Calu3 (cell line): Measurements from ENCODE around the gene NDRG3. TPM values are rescaled to one million over a fixed set of nuclear protein-coding genes. Genes with fewer than 3 reads are reported as not detected.

Experiments
- BruUV-seq: library from RNA; stranded (reverse); fragments of 400-500 nt; replicated peaks from 2 replicates; lab custom pipeline; 2021; lab: Mats Ljungman, UMichigan
- CTCF ChIA-PET: fragments of 300-600 bp; sonication (Branson Sonifier 250); formaldehyde crosslinking; loops from one replicate; lab custom pipeline; 2022; ENCODE audit warnings: antibody characterized with exemption; lab: Charles Lee
- DNase-seq: peaks from one replicate; pipeline ENCODE4 v3.0.0; 2022
- H3K27ac Mint-ChIP-seq: one replicate; pipeline ENCODE4 v1.8.0; 2022; ENCODE audit warnings: mixed read lengths; ENCODE audit not compliant: unreplicated experiment
- H3K27me3 Mint-ChIP-seq: one replicate; pipeline ENCODE4 v1.8.0; 2022; ENCODE audit warnings: mixed read lengths; ENCODE audit not compliant: unreplicated experiment
- H3K36me3 Mint-ChIP-seq: one replicate; pipeline ENCODE4 v1.8.0; 2022; ENCODE audit warnings: mild to moderate bottlenecking, moderate library complexity, mixed read lengths; ENCODE audit not compliant: insufficient read depth, unreplicated experiment
- H3K4me1 Mint-ChIP-seq: one replicate; pipeline ENCODE4 v1.8.0; 2022; ENCODE audit warnings: mild to moderate bottlenecking, low read depth, mixed read lengths; ENCODE audit not compliant: unreplicated experiment
- H3K4me3 Mint-ChIP-seq: one replicate; pipeline ENCODE4 v1.8.0; 2022; ENCODE audit warnings: mild to moderate bottlenecking, low read depth, moderate library complexity, mixed read lengths; ENCODE audit not compliant: unreplicated experiment
- H3K9me3 Mint-ChIP-seq: one replicate; pipeline ENCODE4 v1.8.0; 2022; ENCODE audit warnings: low read depth, mixed read lengths; ENCODE audit not compliant: unreplicated experiment
- intact Hi-C: fragments of 100-400 bp; cut with micrococcal nuclease; formaldehyde crosslinking; loops from one replicate; pipeline ENCODE4 v1.10.0; 2022; ENCODE audit not compliant: unreplicated experiment
- total RNA-seq: library from RNA; stranded (reverse); gene quantifications from 2 replicates; pipeline ENCODE4 v1.2.3, GENCODE V29; 2022
- TF ChIP-seq, protein P1 (sequence below): fragments of 200-600 bp; IDR thresholded peaks from one replicate; pipeline ENCODE4 v1.8.0; 2022; ENCODE audit warnings: antibody characterized with exemption; ENCODE audit not compliant: unreplicated experiment

Gene NDRG3
- total RNA-seq, 1 experiment from 2014 or later: 18.0 TPM

DNA sequence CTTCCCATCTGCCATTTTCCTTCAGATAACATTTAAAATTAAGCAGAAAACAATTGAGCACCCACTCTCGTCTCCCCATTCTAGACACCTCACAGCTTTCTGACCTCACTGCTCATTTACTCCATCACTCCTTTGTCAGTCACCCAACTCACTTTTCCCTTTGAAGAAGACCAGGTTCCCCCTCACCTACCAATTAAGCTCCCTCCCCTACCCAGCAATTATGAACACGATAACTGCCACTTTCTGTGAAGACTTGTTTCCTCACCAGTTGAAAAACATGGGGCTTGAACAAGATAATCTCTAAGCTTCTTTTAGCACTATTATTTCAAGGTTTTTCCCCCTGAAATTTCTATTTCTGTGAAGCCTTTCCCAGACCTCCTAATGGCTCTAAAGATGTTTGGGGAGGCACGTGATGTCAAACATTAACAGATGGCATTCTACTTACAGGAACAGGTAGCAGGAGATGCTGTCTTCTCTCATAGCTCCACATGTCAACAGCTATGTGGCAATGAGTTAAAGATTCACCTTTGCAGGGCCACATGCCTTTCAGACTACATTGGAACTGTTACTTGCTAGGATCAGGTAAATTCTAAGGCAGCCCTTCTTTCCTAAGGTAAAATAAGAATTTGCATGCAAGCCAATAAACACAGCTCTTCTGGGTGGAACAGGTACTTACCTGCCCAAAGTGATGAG is 75.1 kb downstream of the NDRG3 start:
- TF ChIP-seq, protein P1, sequence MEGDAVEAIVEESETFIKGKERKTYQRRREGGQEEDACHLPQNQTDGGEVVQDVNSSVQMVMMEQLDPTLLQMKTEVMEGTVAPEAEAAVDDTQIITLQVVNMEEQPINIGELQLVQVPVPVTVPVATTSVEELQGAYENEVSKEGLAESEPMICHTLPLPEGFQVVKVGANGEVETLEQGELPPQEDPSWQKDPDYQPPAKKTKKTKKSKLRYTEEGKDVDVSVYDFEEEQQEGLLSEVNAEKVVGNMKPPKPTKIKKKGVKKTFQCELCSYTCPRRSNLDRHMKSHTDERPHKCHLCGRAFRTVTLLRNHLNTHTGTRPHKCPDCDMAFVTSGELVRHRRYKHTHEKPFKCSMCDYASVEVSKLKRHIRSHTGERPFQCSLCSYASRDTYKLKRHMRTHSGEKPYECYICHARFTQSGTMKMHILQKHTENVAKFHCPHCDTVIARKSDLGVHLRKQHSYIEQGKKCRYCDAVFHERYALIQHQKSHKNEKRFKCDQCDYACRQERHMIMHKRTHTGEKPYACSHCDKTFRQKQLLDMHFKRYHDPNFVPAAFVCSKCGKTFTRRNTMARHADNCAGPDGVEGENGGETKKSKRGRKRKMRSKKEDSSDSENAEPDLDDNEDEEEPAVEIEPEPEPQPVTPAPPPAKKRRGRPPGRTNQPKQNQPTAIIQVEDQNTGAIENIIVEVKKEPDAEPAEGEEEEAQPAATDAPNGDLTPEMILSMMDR: no peak
- H3K27me3 Mint-ChIP-seq: no peaks in the 10 kb centered on the region
- H3K9me3 Mint-ChIP-seq: no peaks in the 10 kb centered on the region
- no peaks in the 10 kb centered on the region for H3K36me3 Mint-ChIP-seq
- no peak for DNase-seq
- no peaks in the 10 kb centered on the region for H3K4me1 Mint-ChIP-seq
- no peak overlapping the region for H3K4me3 Mint-ChIP-seq
- intact Hi-C loops: no loop called here
- H3K27ac Mint-ChIP-seq: no peak overlapping the region
- no TSS peak for BruUV-seq
- CTCF ChIA-PET: no interaction called here

DNA sequence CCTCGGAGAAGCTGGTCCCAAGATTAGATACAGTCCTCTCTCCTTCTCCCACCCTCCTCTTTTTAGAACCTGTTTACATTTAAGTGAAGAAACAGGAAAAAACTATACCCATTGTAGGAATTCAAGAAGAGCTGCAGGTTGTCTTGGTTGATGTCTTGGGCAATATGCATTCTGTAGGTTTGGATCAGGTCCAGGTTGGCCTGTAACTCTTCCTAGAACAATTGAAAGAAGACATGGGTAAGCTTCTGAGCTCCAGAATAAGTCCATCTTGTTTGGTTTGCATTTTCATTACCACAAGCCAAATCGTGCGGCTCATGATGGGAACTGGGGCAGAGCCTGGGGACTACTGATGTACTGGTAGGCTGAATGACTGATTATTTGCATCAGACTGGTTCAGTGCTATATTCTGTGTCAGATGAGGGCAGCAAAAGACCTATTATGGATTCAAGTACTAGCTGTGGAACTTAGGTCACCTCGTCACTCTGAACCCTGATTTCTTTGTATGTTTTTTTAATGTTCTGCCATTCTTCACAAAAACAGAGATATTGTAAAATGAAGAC is 79.6 kb downstream of the NDRG3 start:
- no peak overlapping the region for H3K27ac Mint-ChIP-seq

DNA sequence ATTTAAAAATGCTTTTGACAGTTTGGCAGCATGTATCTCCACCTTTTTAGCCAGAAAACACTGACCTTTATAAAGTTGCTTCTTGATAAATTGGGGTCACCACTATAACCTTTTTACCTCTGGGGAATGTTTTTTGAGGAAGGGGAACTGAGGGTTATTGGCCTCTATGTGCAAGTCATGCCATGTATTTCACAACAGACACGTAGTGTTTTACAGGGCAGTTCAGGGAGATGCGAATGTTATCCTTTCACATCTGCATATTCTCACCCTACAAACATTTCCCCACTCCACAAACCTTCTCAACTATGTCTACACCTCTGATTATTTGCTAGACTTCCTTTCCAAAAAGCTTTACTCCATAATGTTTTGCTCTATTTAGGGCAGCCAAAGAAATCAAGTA is 82.9 kb downstream of the NDRG3 start:
- Mint-ChIP-seq H3K4me1 (no peaks in the 10 kb centered on the region), H3K27me3 (no peaks in the 10 kb centered on the region), H3K36me3 (no peaks in the 10 kb centered on the region), H3K27ac (no peak overlapping the region), H3K9me3 (no peaks in the 10 kb centered on the region), H3K4me3 (no peak overlapping the region)
- intact Hi-C loops: no loop called here
- CTCF ChIA-PET: no interaction called here
- BruUV-seq: no TSS peak
- no peak for DNase-seq
- TF ChIP-seq, protein P1: no peak

More for the DNA sequence above, 79.6 kb downstream of the NDRG3 start:
- Mint-ChIP-seq H3K9me3 (no peaks in the 10 kb centered on the region), H3K4me3 (no peak overlapping the region), H3K4me1 (no peaks in the 10 kb centered on the region), H3K36me3 (no peaks in the 10 kb centered on the region), H3K27me3 (no peaks in the 10 kb centered on the region)
- no TSS peak for BruUV-seq
- TF ChIP-seq, protein P1: no peak
- CTCF ChIA-PET: interaction anchor here (0.6 to 1.2 kb wide), 4 partner anchors 53 to 253 kb away, joined by 3 to 4 read pairs (median 4); no protein-coding TSS in a partner anchor
- DNase-seq: no peak
- intact Hi-C loops: loop anchor here (1.0 kb wide), 1 partner anchor 88 kb away; no protein-coding TSS in a partner anchor

DNA sequence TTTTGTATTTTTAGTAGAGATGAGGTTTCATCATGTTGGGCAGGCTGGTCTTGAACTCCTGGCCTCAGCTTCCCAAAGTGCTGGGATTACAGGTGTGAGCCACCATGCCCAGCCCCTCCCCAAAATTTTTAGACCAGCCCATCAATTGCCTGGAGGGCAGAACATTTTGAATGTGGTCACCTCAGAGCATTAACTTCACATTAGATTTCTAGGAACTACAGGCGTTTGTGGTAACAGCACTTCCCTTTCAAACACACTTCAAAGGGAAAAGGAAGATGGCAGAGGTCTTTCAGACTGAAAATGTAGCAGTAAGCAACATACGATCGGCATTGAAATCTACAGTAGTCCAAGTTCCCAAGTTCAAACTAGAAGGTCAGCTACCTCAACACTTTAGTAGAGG is 87.6 kb downstream of the NDRG3 start:
- TF ChIP-seq, protein P1: no peak
- no peaks in the 10 kb centered on the region for H3K9me3 Mint-ChIP-seq
- no peak for DNase-seq
- no peaks in the 10 kb centered on the region for H3K27me3 Mint-ChIP-seq
- H3K4me3 Mint-ChIP-seq: no peak overlapping the region
- BruUV-seq: no TSS peak
- H3K36me3 Mint-ChIP-seq: no peaks in the 10 kb centered on the region
- CTCF ChIA-PET: interaction anchor here (0.5 to 0.7 kb wide), 5 partner anchors 19 to 731 kb away, joined by 3 to 6 read pairs (median 4); no protein-coding TSS in a partner anchor
- H3K27ac Mint-ChIP-seq: no peak overlapping the region
- H3K4me1 Mint-ChIP-seq: no peaks in the 10 kb centered on the region
- intact Hi-C loops: no loop called here
